ENCODE data around the gene PCSK5. TPM values are rescaled to one million over a fixed set of nuclear protein-coding genes. Genes with fewer than 3 reads are reported as not detected.

Gene PCSK5
- polyA plus RNA-seq, 1 donor (not counting 4 experiments of a cell fraction or from before 2014, with no cell fraction given) = 1.9 TPM

GRCh38 chr9:76150013-76150412, 259.5 kb downstream of the PCSK5 start:
- Histone ChIP-seq H3K27me3 (ENCODE audit: control insufficient read depth, extremely low read depth, insufficient read depth, low read length) (no peaks in the 10 kb centered on the region), H4K20me1 (ENCODE audit: control insufficient read depth, extremely low read depth, insufficient read depth, low read length) (no peaks in the 10 kb centered on the region), H3K36me3 (ENCODE audit: control insufficient read depth in 2 of 2, extremely low read depth in 1 of 2, insufficient read depth in 2 of 2, low read length in 2 of 2) (no peaks in the 10 kb centered on the region), H3K4me1 (ENCODE audit: control insufficient read depth, extremely low read depth, insufficient read depth, low read length) (no peaks in the 10 kb centered on the region), H3K9ac (ENCODE audit: control insufficient read depth, extremely low read depth, insufficient read depth, low read length) (no peak overlapping the region), H3K4me2 (ENCODE audit: control insufficient read depth, extremely low read depth, insufficient read depth, low read depth, low read length) (no peak overlapping the region), H2AFZ (ENCODE audit: control insufficient read depth, low read length) (no peak overlapping the region), H3K9me3 (ENCODE audit: control insufficient read depth, low read depth, low read length) (no peaks in the 10 kb centered on the region), H3K79me2 (ENCODE audit: control insufficient read depth, insufficient read depth, low read length) (no peaks in the 10 kb centered on the region), H3K9me1 (ENCODE audit: control insufficient read depth, extremely low read depth, insufficient read depth, low read length) (no peaks in the 10 kb centered on the region), H3K27ac (ENCODE audit: control insufficient read depth, insufficient read depth, low read length) (no peak overlapping the region), H3K4me3 (ENCODE audit: control insufficient read depth in 2 of 3, extremely low read depth in 1 of 3, insufficient read depth in 2 of 3, low read depth in 1 of 3, low read length in 3 of 3) (no peak overlapping the region)
- DNase-seq (ENCODE audit: low read depth, low spot score) (no peak), FAIRE-seq (no peak)
- dilution Hi-C loops (cut with MboI; ENCODE audit: extremely low pct_ligation_motif_present, low sequenced_read_pairs) = no loop called here
- TF ChIP-seq CTCF (optimal IDR thresholded peaks at IDR 0.05 in 1 of 3, IDR thresholded peaks at IDR 0.05 in 1 of 3, conservative IDR thresholded peaks at IDR 0.05 in 1 of 3; ENCODE audit: extremely low read depth in 1 of 3, insufficient read depth in 2 of 3, low read length in 3 of 3) (no peak), EZH2 (IDR thresholded peaks at IDR 0.05; ENCODE audit: low read length) (no peak)

- TF ChIP-seq CTCF (optimal IDR thresholded peaks at IDR 0.05 in 1 of 3, IDR thresholded peaks at IDR 0.05 in 1 of 3, conservative IDR thresholded peaks at IDR 0.05 in 1 of 3; ENCODE audit: extremely low read depth in 1 of 3, insufficient read depth in 2 of 3, low read length in 3 of 3) (no peak), EZH2 (IDR thresholded peaks at IDR 0.05; ENCODE audit: low read length) (no peak)
- H3K4me2 ChIP-seq (ENCODE audit: control insufficient read depth, extremely low read depth, insufficient read depth, low read depth, low read length) = no peak overlapping the region
- dilution Hi-C loops (cut with MboI; ENCODE audit: extremely low pct_ligation_motif_present, low sequenced_read_pairs) = no loop called here
These were observed 260.8 kb downstream of the PCSK5 start for GRCh38 chr9:76151267-76151666.

More at GRCh38 chr9:76151267-76151666, 260.8 kb downstream of the PCSK5 start:
- Histone ChIP-seq H2AFZ (ENCODE audit: control insufficient read depth, low read length) (no peak overlapping the region), H3K27me3 (ENCODE audit: control insufficient read depth, extremely low read depth, insufficient read depth, low read length) (no peaks in the 10 kb centered on the region), H3K27ac (ENCODE audit: control insufficient read depth, insufficient read depth, low read length) (no peak overlapping the region), H3K4me1 (ENCODE audit: control insufficient read depth, extremely low read depth, insufficient read depth, low read length) (no peaks in the 10 kb centered on the region), H4K20me1 (ENCODE audit: control insufficient read depth, extremely low read depth, insufficient read depth, low read length) (no peaks in the 10 kb centered on the region), H3K9me1 (ENCODE audit: control insufficient read depth, extremely low read depth, insufficient read depth, low read length) (no peaks in the 10 kb centered on the region), H3K36me3 (ENCODE audit: control insufficient read depth in 2 of 2, extremely low read depth in 1 of 2, insufficient read depth in 2 of 2, low read length in 2 of 2) (no peaks in the 10 kb centered on the region), H3K4me3 (ENCODE audit: control insufficient read depth in 2 of 3, extremely low read depth in 1 of 3, insufficient read depth in 2 of 3, low read depth in 1 of 3, low read length in 3 of 3) (no peak overlapping the region), H3K9ac (ENCODE audit: control insufficient read depth, extremely low read depth, insufficient read depth, low read length) (no peak overlapping the region), H3K9me3 (ENCODE audit: control insufficient read depth, low read depth, low read length) (no peaks in the 10 kb centered on the region), H3K79me2 (ENCODE audit: control insufficient read depth, insufficient read depth, low read length) (no peaks in the 10 kb centered on the region)
- FAIRE-seq = no peak
- DNase-seq (ENCODE audit: low read depth, low spot score) = no peak
